Measurements from ENCODE around the gene KCNA10.

The KCNA10 gene

DNA sequence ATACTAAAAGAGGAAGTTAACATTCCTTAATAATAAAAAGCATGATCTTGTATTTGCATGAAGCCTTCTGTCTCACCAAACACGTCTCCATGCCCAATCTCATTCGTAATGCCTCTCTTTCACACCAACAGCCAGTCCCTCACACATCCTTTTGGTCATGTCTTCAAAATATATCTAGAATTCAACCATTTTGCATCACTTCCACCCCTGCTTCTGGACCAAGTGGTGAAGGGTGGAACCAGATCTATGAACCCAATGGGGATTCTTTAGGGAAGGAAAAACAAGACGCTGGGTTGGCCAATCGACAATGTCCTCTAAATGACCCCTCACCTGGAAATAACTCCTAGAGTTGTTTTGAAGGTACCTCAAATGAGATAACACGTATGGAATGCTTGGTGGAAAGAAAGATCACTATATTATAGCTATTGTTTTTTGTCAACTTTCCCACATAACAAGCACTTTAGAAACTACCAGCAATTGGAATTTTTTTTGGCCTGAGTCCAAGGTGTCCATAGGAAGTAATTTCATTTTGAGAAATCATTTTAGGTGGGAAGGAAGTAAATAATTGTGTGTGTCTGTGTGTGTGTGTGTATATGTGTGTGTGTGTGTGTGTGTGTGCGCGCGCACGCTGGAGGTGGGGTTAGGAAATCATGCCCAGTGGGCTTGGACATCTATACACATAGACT lies at the start of gene KCNA10:
TSS of gene KCNA10 (minus strand) at position 51 of the 686 bp plus-strand sequence. CDS start 388 bp downstream, outside the sequence.
- H3K27me3 Mint-ChIP-seq: peaks cover 21% of the 10 kb centered on the region

DNA sequence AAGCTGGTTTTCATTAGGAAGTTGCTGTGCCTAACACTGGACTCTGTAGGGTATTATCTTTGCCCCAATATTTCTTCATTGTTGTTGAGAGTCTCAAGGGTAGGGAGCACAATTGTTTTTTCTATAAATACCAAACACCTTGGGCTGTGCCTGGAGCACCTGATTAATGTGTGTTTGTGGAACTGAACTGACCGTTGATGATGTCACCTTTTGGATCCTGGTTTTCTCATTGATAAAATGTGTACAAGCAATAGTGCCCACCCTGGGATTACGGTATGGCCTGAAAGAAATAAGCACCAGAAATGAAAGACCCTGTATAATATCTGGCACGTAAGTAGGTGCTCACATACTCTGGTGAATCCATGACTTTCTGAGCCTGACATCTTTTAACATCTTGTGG lies 47.9 kb upstream of the KCNA10 start:
- H3K9me3 Mint-ChIP-seq: no peaks in the 10 kb centered on the region
- H3K4me1 Mint-ChIP-seq (ENCODE audit: low read depth): no peaks in the 10 kb centered on the region

More for the DNA sequence above, at the start of gene KCNA10:
- H3K4me1 Mint-ChIP-seq (ENCODE audit: low read depth): no peaks in the 10 kb centered on the region
- no peak within 1 kb of the TSS for H3K27ac Mint-ChIP-seq
- H3K36me3 Mint-ChIP-seq (ENCODE audit: low read depth): no peaks in the 10 kb centered on the region
- H3K4me3 Mint-ChIP-seq: no peak within 1 kb of the TSS
- H3K9me3 Mint-ChIP-seq: no peaks in the 10 kb centered on the region

GRCh38 chr1:110565565-110565964 lies 46.6 kb upstream of the KCNA10 start:
- no peaks in the 10 kb centered on the region for H3K4me1 Mint-ChIP-seq (ENCODE audit: low read depth)
- no peak overlapping the region for H3K27ac Mint-ChIP-seq
- no peaks in the 10 kb centered on the region for H3K9me3 Mint-ChIP-seq
- no peaks in the 10 kb centered on the region for H3K36me3 Mint-ChIP-seq (ENCODE audit: low read depth)
- H3K27me3 Mint-ChIP-seq: peaks cover 31% of the 10 kb centered on the region
- no peak overlapping the region for H3K4me3 Mint-ChIP-seq

More for the DNA sequence above, 47.9 kb upstream of the KCNA10 start:
- peaks cover 39% of the 10 kb centered on the region for H3K27me3 Mint-ChIP-seq
- H3K4me3 Mint-ChIP-seq: no peak overlapping the region
- no peak overlapping the region for H3K27ac Mint-ChIP-seq
- H3K36me3 Mint-ChIP-seq (ENCODE audit: low read depth): no peaks in the 10 kb centered on the region

DNA sequence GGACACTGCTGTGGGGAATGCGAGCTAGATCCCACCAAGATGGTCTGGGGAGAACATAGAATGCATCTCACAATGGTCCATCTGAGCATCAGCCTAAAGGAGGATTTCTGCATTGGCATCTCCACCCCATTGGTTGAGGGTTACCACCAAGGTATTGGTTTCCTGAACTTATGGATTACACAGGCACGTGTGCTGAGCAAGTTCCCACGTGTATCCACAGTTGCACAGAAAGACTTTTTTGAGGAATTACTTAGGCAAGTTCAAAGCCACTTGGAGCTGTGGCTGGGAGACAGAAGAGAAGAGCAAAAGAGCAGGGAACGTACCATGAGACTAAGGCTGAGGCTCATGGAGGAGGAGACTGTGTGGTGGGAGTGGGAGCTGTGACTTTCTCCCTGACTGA lies 44.1 kb upstream of the KCNA10 start:
- Mint-ChIP-seq H3K4me1 (ENCODE audit: low read depth) (no peaks in the 10 kb centered on the region), H3K27me3 (peaks cover 29% of the 10 kb centered on the region), H3K27ac (no peak overlapping the region), H3K4me3 (no peak overlapping the region), H3K36me3 (ENCODE audit: low read depth) (no peaks in the 10 kb centered on the region), H3K9me3 (no peaks in the 10 kb centered on the region)

DNA sequence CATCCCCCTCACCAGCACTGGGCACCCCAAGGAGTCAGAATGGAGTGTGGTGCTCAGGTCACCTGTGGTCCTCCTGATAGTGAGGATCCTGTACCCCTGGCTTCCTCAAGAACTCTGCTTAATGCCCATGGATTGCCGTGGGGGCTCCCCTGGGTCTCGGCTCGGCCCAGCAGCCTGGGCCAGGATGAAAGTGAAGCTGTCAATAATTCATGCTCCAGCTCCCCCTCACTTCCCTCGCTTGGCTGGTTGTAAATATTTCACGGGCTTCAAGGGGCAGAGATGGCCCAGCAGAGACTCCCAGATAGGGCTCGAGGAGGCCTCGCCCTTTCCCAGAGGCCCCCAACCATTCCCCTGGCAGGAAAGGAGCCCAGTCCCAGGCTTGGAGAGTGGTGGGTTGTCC lies 42.6 kb upstream of the KCNA10 start:
- peaks cover 31% of the 10 kb centered on the region for H3K27me3 Mint-ChIP-seq
- no peak overlapping the region for H3K4me3 Mint-ChIP-seq
- H3K4me1 Mint-ChIP-seq (ENCODE audit: low read depth): no peaks in the 10 kb centered on the region
- H3K27ac Mint-ChIP-seq: no peak overlapping the region
- no peaks in the 10 kb centered on the region for H3K36me3 Mint-ChIP-seq (ENCODE audit: low read depth)
- no peaks in the 10 kb centered on the region for H3K9me3 Mint-ChIP-seq

- Mint-ChIP-seq H3K4me3 (no peak overlapping the region), H3K27me3 (peaks cover 41% of the 10 kb centered on the region), H3K27ac (no peak overlapping the region), H3K9me3 (no peaks in the 10 kb centered on the region), H3K4me1 (ENCODE audit: low read depth) (peaks cover 3% of the 10 kb centered on the region), H3K36me3 (ENCODE audit: low read depth) (no peaks in the 10 kb centered on the region)
Observed at GRCh38 chr1:110559157-110559556, 40.2 kb upstream of the KCNA10 start.

DNA sequence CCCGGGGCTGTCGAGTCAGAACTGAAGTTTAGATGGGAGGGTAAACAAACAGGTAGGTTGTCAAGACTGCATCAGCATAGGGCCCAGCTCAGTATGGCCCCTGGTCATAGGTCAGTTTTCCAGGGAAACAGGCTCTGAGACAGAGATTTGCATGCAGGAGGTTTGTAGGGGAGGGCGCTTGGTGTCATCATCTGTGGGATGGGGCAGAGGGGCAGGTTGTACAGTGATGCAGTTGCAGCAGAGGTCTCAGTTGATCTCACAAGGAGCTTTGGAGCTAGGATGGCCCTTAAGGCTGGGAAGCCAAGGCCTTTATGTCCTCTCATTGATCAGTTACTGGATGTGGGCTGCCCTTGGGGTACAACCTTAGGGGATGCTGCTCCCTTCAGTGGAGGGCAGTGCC lies 38.5 kb upstream of the KCNA10 start:
- Mint-ChIP-seq H3K36me3 (ENCODE audit: low read depth) (no peaks in the 10 kb centered on the region), H3K9me3 (no peaks in the 10 kb centered on the region), H3K27ac (no peak overlapping the region), H3K4me3 (no peak overlapping the region), H3K27me3 (peaks cover 44% of the 10 kb centered on the region), H3K4me1 (ENCODE audit: low read depth) (peaks cover 3% of the 10 kb centered on the region)

- peaks cover 3% of the 10 kb centered on the region for H3K4me1 Mint-ChIP-seq (ENCODE audit: low read depth)
- H3K27me3 Mint-ChIP-seq: peaks cover 45% of the 10 kb centered on the region
- H3K36me3 Mint-ChIP-seq (ENCODE audit: low read depth): no peaks in the 10 kb centered on the region
- no peak overlapping the region for H3K4me3 Mint-ChIP-seq
- H3K9me3 Mint-ChIP-seq: no peaks in the 10 kb centered on the region
- no peak overlapping the region for H3K27ac Mint-ChIP-seq
Observed at GRCh38 chr1:110556471-110556807, 37.5 kb upstream of the KCNA10 start.

GRCh38 chr1:110555807-110556470 lies 37.0 kb upstream of the KCNA10 start:
- Mint-ChIP-seq H3K4me3 (no peak overlapping the region), H3K36me3 (ENCODE audit: low read depth) (no peaks in the 10 kb centered on the region), H3K27me3 (peaks cover 49% of the 10 kb centered on the region), H3K9me3 (no peaks in the 10 kb centered on the region), H3K27ac (no peak overlapping the region), H3K4me1 (ENCODE audit: low read depth) (peaks cover 3% of the 10 kb centered on the region)

GRCh38 chr1:110554871-110555801 lies 36.2 kb upstream of the KCNA10 start:
- no peak overlapping the region for H3K27ac Mint-ChIP-seq
- peaks cover 3% of the 10 kb centered on the region for H3K4me1 Mint-ChIP-seq (ENCODE audit: low read depth)
- peaks cover 56% of the 10 kb centered on the region for H3K27me3 Mint-ChIP-seq
- H3K9me3 Mint-ChIP-seq: no peaks in the 10 kb centered on the region
- H3K4me3 Mint-ChIP-seq: peak overlapping the region; percentile 21
- H3K36me3 Mint-ChIP-seq (ENCODE audit: low read depth): no peaks in the 10 kb centered on the region

- peaks cover 49% of the 10 kb centered on the region for H3K27me3 Mint-ChIP-seq
Observed at GRCh38 chr1:110551278-110551809, 32.4 kb upstream of the KCNA10 start.

GRCh38 chr1:110549831-110550230 lies 30.9 kb upstream of the KCNA10 start:
- Mint-ChIP-seq H3K27ac (no peak overlapping the region), H3K36me3 (ENCODE audit: low read depth) (no peaks in the 10 kb centered on the region), H3K9me3 (no peaks in the 10 kb centered on the region), H3K4me1 (ENCODE audit: low read depth) (peaks cover under 1% of the 10 kb centered on the region), H3K4me3 (no peak overlapping the region), H3K27me3 (peaks cover 40% of the 10 kb centered on the region)

More at GRCh38 chr1:110551278-110551809, 32.4 kb upstream of the KCNA10 start:
- no peak overlapping the region for H3K4me3 Mint-ChIP-seq
- H3K4me1 Mint-ChIP-seq (ENCODE audit: low read depth): peaks cover 3% of the 10 kb centered on the region
- H3K27ac Mint-ChIP-seq: no peak overlapping the region
- H3K9me3 Mint-ChIP-seq: no peaks in the 10 kb centered on the region
- no peaks in the 10 kb centered on the region for H3K36me3 Mint-ChIP-seq (ENCODE audit: low read depth)

DNA sequence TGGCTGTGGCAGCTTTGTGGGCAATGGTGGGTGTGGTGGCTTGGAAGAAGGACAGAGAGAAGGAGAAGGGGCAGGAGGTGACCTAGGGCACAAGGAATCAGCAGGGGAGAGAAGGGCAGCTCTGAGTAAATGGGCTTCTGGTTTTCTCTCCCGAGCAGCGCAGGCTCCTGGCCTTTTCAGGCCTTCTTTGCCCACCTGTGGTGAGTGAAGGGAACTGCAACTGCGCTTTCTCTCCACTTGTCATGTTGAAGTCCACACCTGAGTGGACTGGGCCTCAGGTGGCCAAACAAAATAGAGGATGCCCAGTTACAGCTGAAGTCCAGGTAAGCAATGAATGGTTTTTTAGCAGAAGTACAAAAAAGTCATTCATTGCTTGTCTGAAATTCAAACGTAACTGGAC lies 29.4 kb upstream of the KCNA10 start:
- Mint-ChIP-seq H3K4me3 (no peak overlapping the region), H3K9me3 (no peaks in the 10 kb centered on the region), H3K27me3 (peaks cover 34% of the 10 kb centered on the region), H3K4me1 (ENCODE audit: low read depth) (no peaks in the 10 kb centered on the region), H3K27ac (no peak overlapping the region), H3K36me3 (ENCODE audit: low read depth) (no peaks in the 10 kb centered on the region)

DNA sequence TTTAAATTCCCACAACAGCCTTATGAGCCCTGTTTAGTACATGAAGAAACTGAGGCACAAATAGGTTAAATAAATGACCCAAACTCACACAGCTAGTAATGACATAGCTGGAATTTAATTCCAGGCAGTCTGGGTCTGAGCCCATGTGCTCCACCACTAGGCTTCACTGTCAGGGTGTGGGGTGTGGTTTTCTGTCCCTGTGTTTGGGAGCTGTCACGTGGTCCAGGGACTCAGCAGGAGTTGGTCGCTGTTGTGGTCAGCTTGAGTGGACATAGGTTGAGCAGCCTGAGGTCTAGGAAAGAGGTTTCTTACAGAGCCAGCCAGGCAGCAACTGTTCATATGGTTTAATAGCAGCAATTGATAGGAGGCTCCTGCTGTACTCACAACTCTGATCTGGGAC lies 28.0 kb upstream of the KCNA10 start:
- Mint-ChIP-seq H3K9me3 (no peaks in the 10 kb centered on the region), H3K4me3 (no peak overlapping the region)

DNA sequence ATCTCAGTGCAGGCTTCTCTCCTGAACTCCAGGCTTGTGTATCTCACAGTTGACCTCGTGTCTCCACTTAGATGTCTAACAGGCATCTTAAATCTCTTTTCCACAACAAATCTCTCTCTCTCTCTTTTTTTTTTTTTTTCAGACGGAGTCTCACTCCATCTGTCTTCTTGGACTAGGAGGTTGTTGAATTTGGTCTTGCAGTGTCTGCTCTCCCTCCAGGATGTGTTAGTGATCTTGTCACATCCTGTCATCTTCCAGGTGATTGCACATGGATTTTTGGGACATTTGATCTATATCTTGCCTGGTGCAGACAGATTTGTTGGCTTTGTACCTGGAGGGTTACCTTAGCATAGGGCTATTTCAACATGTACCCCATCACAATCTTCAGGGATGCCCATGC lies 26.5 kb upstream of the KCNA10 start:
- Mint-ChIP-seq H3K4me3 (no peak overlapping the region), H3K27ac (no peak overlapping the region), H3K36me3 (ENCODE audit: low read depth) (no peaks in the 10 kb centered on the region), H3K9me3 (no peaks in the 10 kb centered on the region), H3K27me3 (peaks cover 21% of the 10 kb centered on the region), H3K4me1 (ENCODE audit: low read depth) (no peaks in the 10 kb centered on the region)

More for the DNA sequence above, 28.0 kb upstream of the KCNA10 start:
- no peaks in the 10 kb centered on the region for H3K4me1 Mint-ChIP-seq (ENCODE audit: low read depth)
- no peaks in the 10 kb centered on the region for H3K36me3 Mint-ChIP-seq (ENCODE audit: low read depth)
- no peak overlapping the region for H3K27ac Mint-ChIP-seq
- H3K27me3 Mint-ChIP-seq: peaks cover 25% of the 10 kb centered on the region

All from stimulated activated naive CD8-positive, alpha-beta T cell treated with anti-CD3 and anti-CD28 coated beads, Interleukin-15, Interleukin-2, amounts not matched to agents 100 ng/mL and 50 ng/mL, for 24 hours (primary cell).